Neural progenitor cell (in vitro differentiated cells): ENCODE measurements around the gene THAP2. TPM values are rescaled to one million over a fixed set of nuclear protein-coding genes. Genes with fewer than 3 reads are reported as not detected.

Experiments used
- DNase-seq: peaks from one replicate; pipeline ENCODE4 v3.0.0-alpha.2; 2016; ENCODE audit warnings: low spot score
- H2AFZ ChIP-seq: fragments of 200-600 bp; sonication (generic); replicated peaks from 2 replicates; pipeline ENCODE4 v1.6.1; 2016; ENCODE audit warnings: antibody characterized with exemption
- H3F3A ChIP-seq: fragments of 200-600 bp; sonication (generic); 2 replicates; pipeline ENCODE4 v1.6.1; 2016; ENCODE audit warnings: antibody characterized with exemption, low read depth
- H3K27ac ChIP-seq: fragments of 200-600 bp; sonication (generic); 2 replicates; pipeline ENCODE4 v1.5.1; 2016; ENCODE audit warnings: mild to moderate bottlenecking
- H3K27me3 ChIP-seq: fragments of 200-600 bp; sonication (generic); 2 replicates; pipeline ENCODE4 v1.6.1; 2016; ENCODE audit warnings: mild to moderate bottlenecking, moderate library complexity
- H3K36me3 ChIP-seq: fragments of 200-600 bp; sonication (generic); 2 replicates; pipeline ENCODE4 v1.5.1; 2016
- H3K4me1 ChIP-seq: fragments of 200-600 bp; sonication (generic); 2 replicates; pipeline ENCODE4 v1.6.1; 2016; ENCODE audit warnings: mixed run types
- H3K4me2 ChIP-seq: fragments of 200-600 bp; sonication (generic); 2 replicates; pipeline ENCODE4 v1.6.1; 2016
- H3K4me3 ChIP-seq: fragments of 200-600 bp; sonication (generic); 2 replicates; pipeline ENCODE4 v1.5.1; 2016
- H3K79me2 ChIP-seq: fragments of 200-600 bp; sonication (generic); 2 replicates; pipeline ENCODE4 v1.6.1; 2016; ENCODE audit warnings: low read depth
- H3K9ac ChIP-seq: fragments of 200-600 bp; sonication (generic); 2 replicates; pipeline ENCODE4 v1.6.1; 2016
- H3K9me3 ChIP-seq: fragments of 200-600 bp; sonication (generic); 2 replicates; pipeline ENCODE4 v1.5.1; 2016; ENCODE audit warnings: low read depth
- H4K20me1 ChIP-seq: fragments of 200-600 bp; sonication (generic); 2 replicates; pipeline ENCODE4 v1.6.1; 2016; ENCODE audit warnings: low read depth
- H3K27ac Mint-ChIP-seq: 3 replicates; pipeline ENCODE4 v1.8.0; 2021; ENCODE audit warnings: mixed read lengths
- H3K27me3 Mint-ChIP-seq: 2 replicates; pipeline ENCODE4 v1.8.0; 2022; ENCODE audit warnings: low read depth, mild to moderate bottlenecking, inconsistent platforms, moderate library complexity, mixed read lengths; ENCODE audit not compliant: insufficient read depth
- H3K36me3 Mint-ChIP-seq: 3 replicates; pipeline ENCODE4 v1.8.0; 2021; ENCODE audit warnings: mixed read lengths
- H3K4me1 Mint-ChIP-seq: 3 replicates; pipeline ENCODE4 v1.8.0; 2021; ENCODE audit warnings: mixed read lengths
- H3K4me3 Mint-ChIP-seq: 3 replicates; pipeline ENCODE4 v1.8.0; 2021; ENCODE audit warnings: mild to moderate bottlenecking, moderate library complexity, mixed read lengths
- H3K9me3 Mint-ChIP-seq: 3 replicates; pipeline ENCODE4 v1.8.0; 2020; ENCODE audit warnings: mixed read lengths
- CTCF ChIP-seq: fragments of 200-600 bp; sonication (generic); IDR thresholded peaks from 2 replicates; pipeline ENCODE4 v1.5.1; 2017; ENCODE audit warnings: antibody characterized with exemption, mild to moderate bottlenecking
- EZH2 ChIP-seq: fragments of 200-600 bp; sonication (generic); IDR thresholded peaks from 2 replicates; pipeline ENCODE4 v1.6.1; 2017; ENCODE audit warnings: antibody characterized with exemption, mild to moderate bottlenecking, moderate library complexity
- EZH2phosphoT487 ChIP-seq: fragments of 200-600 bp; sonication (generic); IDR thresholded peaks from 2 replicates; pipeline ENCODE4 v1.6.1; 2017; ENCODE audit warnings: antibody characterized with exemption
- total RNA-seq: library from RNA; depleted of rRNA; stranded (reverse); fragments of >200 nt; gene quantifications from 2 replicates; pipeline ENCODE4 v1.2.3, GENCODE V29; 2015; ENCODE audit warnings: low replicate concordance

Gene THAP2
- total RNA-seq, 1 donor from 2014 or later, result 37.3 TPM

GRCh38 chr12:71703206-71703605 is 39.1 kb downstream of the THAP2 start:
- Mint-ChIP-seq H3K9me3 (no peaks in the 10 kb centered on the region), H3K27ac (no peak overlapping the region), H3K4me3 (no peak overlapping the region)

GRCh38 chr12:71704920-71705319 is 40.8 kb downstream of the THAP2 start:
- H3K27ac Mint-ChIP-seq, result no peak overlapping the region

More at GRCh38 chr12:71703206-71703605, 39.1 kb downstream of the THAP2 start:
- Histone ChIP-seq H3K9ac (no peak overlapping the region), H2AFZ (no peak overlapping the region), H3K4me2 (no peak overlapping the region), H3K79me2 (no peaks in the 10 kb centered on the region), H3F3A (no peaks in the 10 kb centered on the region), H4K20me1 (no peaks in the 10 kb centered on the region), H3K9me3 (no peaks in the 10 kb centered on the region), H3K4me1 (no peaks in the 10 kb centered on the region), H3K27me3 (no peaks in the 10 kb centered on the region), H3K36me3 (no peaks in the 10 kb centered on the region), H3K27ac (no peak overlapping the region), H3K4me3 (no peak overlapping the region)
- TF ChIP-seq EZH2phosphoT487, result no peak
- TF ChIP-seq CTCF, result no peak
- TF ChIP-seq EZH2, result no peak
- H3K36me3 Mint-ChIP-seq, result peaks cover 23% of the 10 kb centered on the region
- no peak for DNase-seq
- no peaks in the 10 kb centered on the region for H3K4me1 Mint-ChIP-seq
- no peaks in the 10 kb centered on the region for H3K27me3 Mint-ChIP-seq

GRCh38 chr12:71708658-71709057 is 44.6 kb downstream of the THAP2 start:
- H3K9me3 Mint-ChIP-seq, result peaks cover 7% of the 10 kb centered on the region
- no peak overlapping the region for H3K9ac ChIP-seq
- peaks cover 2% of the 10 kb centered on the region for H3K36me3 Mint-ChIP-seq
- no peak overlapping the region for H3K27ac ChIP-seq
- H3F3A ChIP-seq, result no peaks in the 10 kb centered on the region
- no peaks in the 10 kb centered on the region for H3K4me1 ChIP-seq
- no peak overlapping the region for H3K4me3 ChIP-seq
- H3K4me2 ChIP-seq, result no peak overlapping the region
- peaks cover 6% of the 10 kb centered on the region for H3K36me3 ChIP-seq
- H3K9me3 ChIP-seq, result peaks cover 4% of the 10 kb centered on the region
- no peaks in the 10 kb centered on the region for H3K79me2 ChIP-seq
- no peaks in the 10 kb centered on the region for H4K20me1 ChIP-seq
- no peaks in the 10 kb centered on the region for H3K27me3 Mint-ChIP-seq
- no peaks in the 10 kb centered on the region for H3K4me1 Mint-ChIP-seq
- H3K27me3 ChIP-seq, result no peaks in the 10 kb centered on the region
- TF ChIP-seq EZH2 (no peak), EZH2phosphoT487 (no peak), CTCF (no peak)
- no peak overlapping the region for H2AFZ ChIP-seq
- H3K4me3 Mint-ChIP-seq, result no peak overlapping the region
- no peak for DNase-seq
- H3K27ac Mint-ChIP-seq, result no peak overlapping the region

More at GRCh38 chr12:71704920-71705319, 40.8 kb downstream of the THAP2 start:
- Histone ChIP-seq H3K9ac (no peak overlapping the region), H3K4me2 (no peak overlapping the region), H4K20me1 (no peaks in the 10 kb centered on the region), H3K4me1 (no peaks in the 10 kb centered on the region), H3K9me3 (no peaks in the 10 kb centered on the region), H3K27ac (no peak overlapping the region), H3K36me3 (no peaks in the 10 kb centered on the region), H3K4me3 (no peak overlapping the region), H2AFZ (no peak overlapping the region), H3K27me3 (no peaks in the 10 kb centered on the region), H3K79me2 (no peaks in the 10 kb centered on the region), H3F3A (no peaks in the 10 kb centered on the region)
- H3K4me3 Mint-ChIP-seq, result no peak overlapping the region
- H3K36me3 Mint-ChIP-seq, result peaks cover 12% of the 10 kb centered on the region
- no peaks in the 10 kb centered on the region for H3K4me1 Mint-ChIP-seq
- TF ChIP-seq CTCF (no peak), EZH2phosphoT487 (no peak), EZH2 (no peak)
- no peaks in the 10 kb centered on the region for H3K27me3 Mint-ChIP-seq
- DNase-seq, result no peak
- no peaks in the 10 kb centered on the region for H3K9me3 Mint-ChIP-seq
